Activated naive CD4-positive, alpha-beta T cell treated with anti-CD3 and anti-CD28 coated beads, Interleukin-2, amount 50 U/mL, for 16 hours (primary cell): ENCODE results near the gene SMIM10L2A.
"Not testable (repeated sequence)": the region's sequence is repeated elsewhere in the genome, so short reads cannot be mapped to it uniquely, and the experiment has no call there.

Source experiments
- DNase-seq: peaks from one replicate; pipeline ENCODE4 v3.0.0-alpha.2; 2020

Gene SMIM10L2A

GRCh38 chrX:135421932-135422809 is at the start of gene SMIM10L2A:
Gene SMIM10L2A, plus strand, starts transcription at chrX:135421944. Its CDS starts 188 bp downstream, at chrX:135422132.
- peak; percentile 16 for DNase-seq

GRCh38 chrX:135373357-135373756 is 48.4 kb upstream of the SMIM10L2A start:
- DNase-seq: no peak

- no peak for DNase-seq
Measured at GRCh38 chrX:135382260-135382659, 39.5 kb upstream of the SMIM10L2A start.

- no peak for DNase-seq
Measured at GRCh38 chrX:135383249-135383648, 38.5 kb upstream of the SMIM10L2A start.

- DNase-seq: no peak
Measured at GRCh38 chrX:135384161-135384836, 37.4 kb upstream of the SMIM10L2A start.

- DNase-seq: no peak
Measured at GRCh38 chrX:135388841-135389240, 32.9 kb upstream of the SMIM10L2A start.

- no peak for DNase-seq
Measured at GRCh38 chrX:135389243-135389642, 32.5 kb upstream of the SMIM10L2A start.

- no peak for DNase-seq
Measured at GRCh38 chrX:135389717-135390116, 32.0 kb upstream of the SMIM10L2A start.

- no peak for DNase-seq
Measured at GRCh38 chrX:135391734-135392133, 30.0 kb upstream of the SMIM10L2A start.

- DNase-seq: no peak
Measured at GRCh38 chrX:135393051-135393450, 28.7 kb upstream of the SMIM10L2A start.

- DNase-seq: no peak
Measured at GRCh38 chrX:135395064-135395463, 26.7 kb upstream of the SMIM10L2A start.

GRCh38 chrX:135396109-135396508 is 25.6 kb upstream of the SMIM10L2A start:
- no peak for DNase-seq

GRCh38 chrX:135396566-135396965 is 25.2 kb upstream of the SMIM10L2A start:
- DNase-seq: no peak

GRCh38 chrX:135397652-135398051 is 24.1 kb upstream of the SMIM10L2A start:
- no peak for DNase-seq

GRCh38 chrX:135403374-135403773 is 18.4 kb upstream of the SMIM10L2A start:
- DNase-seq: no peak

GRCh38 chrX:135406428-135406827 is 15.3 kb upstream of the SMIM10L2A start:
- not testable (repeated sequence) for DNase-seq

GRCh38 chrX:135408794-135409193 is 12.9 kb upstream of the SMIM10L2A start:
- DNase-seq: no peak

- DNase-seq: no peak
Measured at GRCh38 chrX:135410861-135411627, 10.7 kb upstream of the SMIM10L2A start.

GRCh38 chrX:135411893-135412292 is 9.9 kb upstream of the SMIM10L2A start:
- DNase-seq: no peak

GRCh38 chrX:135416546-135416945 is 5.2 kb upstream of the SMIM10L2A start:
- no peak for DNase-seq

GRCh38 chrX:135420831-135421230 is 913 bp upstream of the SMIM10L2A start:
- no peak for DNase-seq

GRCh38 chrX:135421537-135421931 is 210 bp upstream of the SMIM10L2A start:
- peak; percentile 87 for DNase-seq

GRCh38 chrX:135422810-135423168 is 1.0 kb downstream of the SMIM10L2A start:
- DNase-seq: not testable (repeated sequence)
